Keratinocyte (primary cell): ENCODE data around the gene CCDC60. TPM values are rescaled to one million over a fixed set of nuclear protein-coding genes. Genes with fewer than 3 reads are reported as not detected.

Experiments
- DNase-seq: peaks from one replicate; pipeline ENCODE4 v3.0.0-alpha.2; 2011; ENCODE audit warnings: low read depth, missing footprints, low spot score
- FAIRE-seq: peaks from 2 replicates; lab custom pipeline; 2011; peaks lifted over from hg19 to GRCh38; lab: Jason Lieb, UNC
- H2AFZ ChIP-seq: 2 replicates; pipeline ENCODE4 v1.6.0; 2012; ENCODE audit warnings: low read length, control low read depth, inconsistent platforms; ENCODE audit not compliant: control insufficient read depth
- H3K27ac ChIP-seq: 2 replicates; pipeline ENCODE4 v1.5.1; 2011; ENCODE audit warnings: low read length; ENCODE audit not compliant: control insufficient read depth, insufficient read depth
- H3K27me3 ChIP-seq: 3 replicates; pipeline ENCODE4 v1.6.0; 2011; ENCODE audit warnings: low read length; ENCODE audit not compliant: control insufficient read depth, insufficient read depth; ENCODE audit errors: extremely low read depth
- H3K36me3 ChIP-seq, 2 experiments: 2 replicates in 1 of 2; 3 replicates in 1 of 2; pipeline ENCODE4 v1.5.1; 2011; ENCODE audit warnings: low read length in 2 of 2, mild to moderate bottlenecking in 1 of 2; ENCODE audit not compliant: control insufficient read depth in 2 of 2, insufficient read depth in 2 of 2; ENCODE audit errors: extremely low read depth in 1 of 2
- H3K4me1 ChIP-seq: 3 replicates; pipeline ENCODE4 v1.5.1; 2011; ENCODE audit warnings: low read length; ENCODE audit not compliant: control insufficient read depth, insufficient read depth; ENCODE audit errors: extremely low read depth
- H3K4me2 ChIP-seq: 3 replicates; pipeline ENCODE4 v1.6.0; 2011; ENCODE audit warnings: low read depth, low read length; ENCODE audit not compliant: control insufficient read depth, insufficient read depth; ENCODE audit errors: extremely low read depth
- H3K4me3 ChIP-seq, 3 experiments: fragments of 200-600 bp in 1 of 3; sonication (generic) in 1 of 3; 2 replicates in 2 of 3; 3 replicates in 1 of 3; pipeline ENCODE4 v1.5.1; 2011 to 2016; ENCODE audit warnings: low read length in 3 of 3, mild to moderate bottlenecking in 3 of 3, control low read depth in 2 of 3, inconsistent platforms in 1 of 3, low read depth in 1 of 3, mixed read lengths in 1 of 3, mixed run types in 1 of 3, moderate library complexity in 1 of 3; ENCODE audit not compliant: control insufficient read depth in 2 of 3, insufficient read depth in 2 of 3; ENCODE audit errors: extremely low read depth in 1 of 3
- H3K79me2 ChIP-seq: 2 replicates; pipeline ENCODE4 v1.6.0; 2012; ENCODE audit warnings: low read length; ENCODE audit not compliant: control insufficient read depth, insufficient read depth
- H3K9ac ChIP-seq: 3 replicates; pipeline ENCODE4 v1.6.0; 2011; ENCODE audit warnings: low read length; ENCODE audit not compliant: control insufficient read depth, insufficient read depth; ENCODE audit errors: extremely low read depth
- H3K9me1 ChIP-seq: 3 replicates; pipeline ENCODE4 v1.6.0; 2011; ENCODE audit warnings: low read length; ENCODE audit not compliant: control insufficient read depth, insufficient read depth; ENCODE audit errors: extremely low read depth
- H3K9me3 ChIP-seq: 2 replicates; pipeline ENCODE4 v1.5.1; 2012; ENCODE audit warnings: low read depth, low read length; ENCODE audit not compliant: control insufficient read depth
- H4K20me1 ChIP-seq: 3 replicates; pipeline ENCODE4 v1.6.0; 2011; ENCODE audit warnings: low read length; ENCODE audit not compliant: control insufficient read depth, insufficient read depth; ENCODE audit errors: extremely low read depth
- CTCF ChIP-seq, 3 experiments: IDR thresholded peaks in 1 of 3; conservative IDR thresholded peaks in 1 of 3; optimal IDR thresholded peaks in 1 of 3; 2 replicates in 2 of 3; 3 replicates in 1 of 3; pipeline versions ENCODE3 to v1.5.1; 2011; ENCODE audit warnings: low read length in 3 of 3, mild to moderate bottlenecking in 3 of 3, moderate library complexity in 2 of 3, control low read depth in 1 of 3, inconsistent platforms in 1 of 3; ENCODE audit not compliant: insufficient read depth in 2 of 3; ENCODE audit errors: extremely low read depth in 1 of 3
- EZH2 ChIP-seq: IDR thresholded peaks from one replicate; pipeline ENCODE4 v1.6.1; 2012; ENCODE audit warnings: inconsistent platforms, mild to moderate bottlenecking, low read length, moderate library complexity
- dilution Hi-C: fragments of 300-500 bp; cut with MboI; formaldehyde crosslinking; loops from one replicate; pipeline ENCODE4 v1.7.0; 2020; ENCODE audit warnings: low sequenced_read_pairs; ENCODE audit not compliant: extremely low pct_ligation_motif_present
- polyA plus RNA-seq, 5 experiments: library from polyadenylated mRNA; depleted of rRNA in 3 of 5; stranded (reverse) in 3 of 5; stranded (forward) in 1 of 5; unstranded in 1 of 5; fragments of >200 nt; gene quantifications; 1 replicate in 1 of 5; 2 replicates in 3 of 5; 3 replicates in 1 of 5; pipeline versions ENCODE4 v1.2.1 to v1.2.3, GENCODE V29; 2011 to 2012; ENCODE audit warnings: missing spikeins in 2 of 5, low read depth in 1 of 5, low replicate concordance in 1 of 5

CCDC60 gene
- polyA plus RNA-seq, 1 donor (not counting 4 experiments of a cell fraction or from before 2014, with no cell fraction given), result 0.09 TPM

GRCh38 chr12:119373001-119373400, 38.5 kb downstream of the CCDC60 start:
- H3K4me3 ChIP-seq, result no peak overlapping the region
- no peak overlapping the region for H2AFZ ChIP-seq
- no peaks in the 10 kb centered on the region for H3K36me3 ChIP-seq
- H3K9ac ChIP-seq, result no peak overlapping the region
- TF ChIP-seq CTCF (optimal IDR thresholded peaks at IDR 0.05 in 1 of 3, IDR thresholded peaks at IDR 0.05 in 1 of 3, conservative IDR thresholded peaks at IDR 0.05 in 1 of 3; ENCODE audit: extremely low read depth in 1 of 3, insufficient read depth in 2 of 3, low read length in 3 of 3) (no peak), EZH2 (no peak)
- H3K27ac ChIP-seq, result no peak overlapping the region
- dilution Hi-C loops, result no loop called here
- FAIRE-seq (no peak), DNase-seq (no peak)
- no peaks in the 10 kb centered on the region for H3K4me1 ChIP-seq
- H4K20me1 ChIP-seq, result no peaks in the 10 kb centered on the region
- no peaks in the 10 kb centered on the region for H3K9me3 ChIP-seq
- no peak overlapping the region for H3K4me2 ChIP-seq
- H3K27me3 ChIP-seq, result no peaks in the 10 kb centered on the region
- H3K79me2 ChIP-seq, result no peaks in the 10 kb centered on the region
- H3K9me1 ChIP-seq, result no peaks in the 10 kb centered on the region

DNA sequence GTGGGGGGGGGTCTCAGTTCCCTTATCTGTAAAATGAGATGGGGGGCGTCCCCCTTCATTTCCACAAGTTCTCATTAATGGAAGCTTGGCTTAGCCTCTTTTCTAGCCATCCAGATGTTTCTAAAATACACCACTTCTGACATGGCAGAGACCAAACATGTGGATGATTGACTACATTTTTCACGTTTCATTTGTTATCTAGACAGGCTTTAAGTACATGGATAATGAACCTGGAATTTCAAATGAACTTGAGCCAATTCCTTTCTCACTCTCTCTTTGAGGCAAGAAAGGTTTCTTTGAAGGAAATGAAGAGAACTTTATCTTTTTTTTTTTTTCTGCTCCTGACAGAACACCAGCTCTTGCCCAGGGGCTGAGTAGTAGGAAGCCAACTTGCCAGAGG, 39.1 kb downstream of the CCDC60 start:
- no peaks in the 10 kb centered on the region for H4K20me1 ChIP-seq
- no peaks in the 10 kb centered on the region for H3K36me3 ChIP-seq
- no peaks in the 10 kb centered on the region for H3K79me2 ChIP-seq
- H2AFZ ChIP-seq, result no peak overlapping the region
- DNase-seq, result no peak
- no peaks in the 10 kb centered on the region for H3K9me3 ChIP-seq
- no peak for FAIRE-seq
- dilution Hi-C loops, result no loop called here
- no peaks in the 10 kb centered on the region for H3K9me1 ChIP-seq
- H3K9ac ChIP-seq, result no peak overlapping the region
- H3K27ac ChIP-seq, result no peak overlapping the region
- H3K27me3 ChIP-seq, result no peaks in the 10 kb centered on the region
- TF ChIP-seq EZH2, result no peak
- no peak for TF ChIP-seq CTCF (optimal IDR thresholded peaks at IDR 0.05 in 1 of 3, IDR thresholded peaks at IDR 0.05 in 1 of 3, conservative IDR thresholded peaks at IDR 0.05 in 1 of 3; ENCODE audit: extremely low read depth in 1 of 3, insufficient read depth in 2 of 3, low read length in 3 of 3)
- H3K4me1 ChIP-seq, result no peaks in the 10 kb centered on the region
- no peak overlapping the region for H3K4me3 ChIP-seq
- no peak overlapping the region for H3K4me2 ChIP-seq
